Measurements from ENCODE around the gene C2orf78. TPM values are rescaled to one million over a fixed set of nuclear protein-coding genes. Genes with fewer than 3 reads are reported as not detected.

C2orf78 gene
- total RNA-seq, 1 experiment from 2014 or later, result 0.39 TPM

DNA sequence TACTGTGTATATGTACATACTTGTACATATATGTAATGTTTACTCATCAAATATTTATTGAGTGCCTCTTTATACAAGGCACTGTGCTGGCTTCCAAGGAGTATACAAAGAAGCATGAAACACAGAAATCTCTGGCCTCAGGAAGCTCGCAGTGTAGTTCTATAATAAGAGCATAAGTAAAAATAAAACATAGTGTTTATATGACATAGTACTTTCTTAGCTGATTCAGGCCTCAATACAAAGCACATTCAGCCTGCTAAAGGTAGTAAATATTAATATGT, 58.7 kb downstream of the C2orf78 start (continued):
- no peak for TF ChIP-seq MLX (CRISPR knock-in tag; IDR thresholded peaks at IDR 0.05)
- no peak for TF ChIP-seq TEAD1 (CRISPR knock-in tag; IDR thresholded peaks at IDR 0.05)
- no peak for TF ChIP-seq RORB (CRISPR knock-in tag; IDR thresholded peaks at IDR 0.05)

- ATAC-seq (no peak), DNase-seq (ENCODE audit: low spot score) (no peak)
- ChIA-PET CTCF (no interaction called here), POLR2A (no interaction called here)
- Mint-ChIP-seq H3K27me3 (ENCODE audit: low read depth) (no peaks in the 10 kb centered on the region), H3K4me1 (no peaks in the 10 kb centered on the region), H3K9me3 (no peaks in the 10 kb centered on the region), H3K4me3 (no peak overlapping the region), H3K27ac (no peak overlapping the region), H3K36me3 (peaks cover 36% of the 10 kb centered on the region)
- TF ChIP-seq GRHL2 (CRISPR knock-in tag; IDR thresholded peaks at IDR 0.05; ENCODE audit: insufficient replicate concordance, severe bottlenecking) (no peak), USF1 (CRISPR knock-in tag; IDR thresholded peaks at IDR 0.05) (no peak), PREB (CRISPR knock-in tag; IDR thresholded peaks at IDR 0.05; ENCODE audit: borderline replicate concordance) (no peak), ATF6 (CRISPR knock-in tag; IDR thresholded peaks at IDR 0.05) (no peak), PRRX2 (CRISPR knock-in tag; IDR thresholded peaks at IDR 0.05) (no peak)
- TF ChIP-seq, protein P1, sequence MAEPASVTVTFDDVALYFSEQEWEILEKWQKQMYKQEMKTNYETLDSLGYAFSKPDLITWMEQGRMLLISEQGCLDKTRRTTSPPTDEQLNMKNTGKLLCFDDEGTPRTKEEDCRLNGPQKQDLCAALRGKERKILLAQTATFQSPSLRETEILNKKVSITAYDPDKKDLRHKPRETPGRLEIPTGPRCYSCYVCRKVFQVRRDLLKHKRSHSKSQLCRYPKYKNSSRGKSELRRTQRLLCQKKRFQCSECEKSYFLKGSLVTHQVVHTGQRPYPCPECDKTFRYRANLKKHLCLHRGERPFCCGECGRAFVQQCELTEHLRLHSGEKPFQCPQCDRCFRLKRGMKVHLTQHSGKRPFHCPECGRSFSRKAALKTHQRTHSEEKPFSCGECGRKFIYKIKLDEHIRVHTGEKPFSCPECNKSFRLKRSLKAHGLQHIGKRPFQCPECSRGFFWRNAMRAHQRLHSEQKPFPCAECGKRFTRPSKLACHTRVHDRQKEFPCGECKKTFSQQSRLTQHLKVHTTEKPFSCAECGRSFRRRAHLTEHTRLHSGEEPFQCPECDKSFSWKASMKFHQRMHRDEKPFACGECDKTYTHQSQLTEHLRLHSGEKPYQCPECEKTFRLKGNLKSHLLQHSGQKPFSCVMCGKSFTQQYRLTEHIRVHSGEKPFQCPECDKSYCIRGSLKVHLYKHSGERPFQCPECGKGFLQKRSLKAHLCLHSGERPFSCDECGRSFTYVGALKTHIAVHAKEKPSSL (CRISPR knock-in tag; conservative IDR thresholded peaks at IDR 0.05), result no peak
Measured at GRCh38 chr2:73844087-73844486, 60.1 kb downstream of the C2orf78 start.

DNA sequence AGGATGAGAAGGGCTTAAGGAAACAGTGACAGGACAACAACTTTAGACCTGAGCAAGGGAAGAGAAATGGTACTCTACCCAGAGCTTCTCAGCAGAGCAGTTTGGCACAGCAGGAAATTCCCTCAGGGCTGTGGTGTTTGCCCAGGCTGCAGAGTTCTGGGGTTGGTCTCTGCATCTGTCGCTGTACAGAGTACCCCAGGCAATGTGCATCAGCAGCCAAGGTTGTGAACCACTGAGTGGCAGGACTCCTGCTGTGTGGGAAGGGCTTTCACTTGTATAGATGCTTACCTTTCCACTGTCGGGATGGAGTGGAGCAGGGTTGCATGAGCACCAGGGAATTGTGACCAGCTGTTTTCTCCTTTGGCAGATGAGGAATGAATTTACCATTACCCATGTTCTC, 66.0 kb downstream of the C2orf78 start:
- ATAC-seq, result no peak
- H3K27me3 Mint-ChIP-seq (ENCODE audit: low read depth), result no peaks in the 10 kb centered on the region
- ChIA-PET POLR2A (no interaction called here), CTCF (no interaction called here)
- peaks cover 50% of the 10 kb centered on the region for H3K36me3 Mint-ChIP-seq
- no peak for DNase-seq (ENCODE audit: low spot score)
- H3K9me3 Mint-ChIP-seq, result no peaks in the 10 kb centered on the region
- H3K4me1 Mint-ChIP-seq, result no peaks in the 10 kb centered on the region
- no peak overlapping the region for H3K27ac Mint-ChIP-seq
- no peak overlapping the region for H3K4me3 Mint-ChIP-seq
- TF ChIP-seq, protein P2, sequence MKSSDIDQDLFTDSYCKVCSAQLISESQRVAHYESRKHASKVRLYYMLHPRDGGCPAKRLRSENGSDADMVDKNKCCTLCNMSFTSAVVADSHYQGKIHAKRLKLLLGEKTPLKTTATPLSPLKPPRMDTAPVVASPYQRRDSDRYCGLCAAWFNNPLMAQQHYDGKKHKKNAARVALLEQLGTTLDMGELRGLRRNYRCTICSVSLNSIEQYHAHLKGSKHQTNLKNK (CRISPR knock-in tag; IDR thresholded peaks at IDR 0.05), result no peak
- TF ChIP-seq ZNF263 (CRISPR knock-in tag; IDR thresholded peaks at IDR 0.05; ENCODE audit: low read depth) (no peak), NR3C1 (CRISPR knock-in tag; conservative IDR thresholded peaks at IDR 0.05; ENCODE audit: low read depth) (no peak), JAZF1 (CRISPR knock-in tag; IDR thresholded peaks at IDR 0.05) (no peak), FOXP4 (CRISPR knock-in tag; IDR thresholded peaks at IDR 0.05) (no peak), ZBTB43 (CRISPR knock-in tag; IDR thresholded peaks at IDR 0.05) (no peak), ZNF281 (CRISPR knock-in tag; IDR thresholded peaks at IDR 0.05) (no peak)
- TF ChIP-seq, protein P3, sequence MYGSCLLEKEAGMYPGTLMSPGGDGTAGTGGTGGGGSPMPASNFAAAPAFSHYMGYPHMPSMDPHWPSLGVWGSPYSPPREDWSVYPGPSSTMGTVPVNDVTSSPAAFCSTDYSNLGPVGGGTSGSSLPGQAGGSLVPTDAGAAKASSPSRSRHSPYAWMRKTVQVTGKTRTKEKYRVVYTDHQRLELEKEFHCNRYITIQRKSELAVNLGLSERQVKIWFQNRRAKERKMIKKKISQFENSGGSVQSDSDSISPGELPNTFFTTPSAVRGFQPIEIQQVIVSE (CRISPR knock-in tag; IDR thresholded peaks at IDR 0.05; ENCODE audit: borderline replicate concordance), result no peak
